ENCODE measurements around the gene ZNF213.
"Not testable (repeated sequence)": the region's sequence is repeated elsewhere in the genome, so short reads cannot be mapped to it uniquely, and the experiment has no call there.

Gene ZNF213

GRCh38 chr16:3129137-3130131, 5.4 kb upstream of the ZNF213 start:
- DNase-seq, result no peak

GRCh38 chr16:3131755-3132377, 3.0 kb upstream of the ZNF213 start:
- DNase-seq, result no peak

GRCh38 chr16:3133844-3134243, 985 bp upstream of the ZNF213 start:
- DNase-seq, result no peak

- DNase-seq, result no peak
Observed at GRCh38 chr16:3135126-3135715, 392 bp downstream of the ZNF213 start.

- no peak for DNase-seq
Observed at GRCh38 chr16:3137267-3137666, 2.4 kb downstream of the ZNF213 start.

- no peak for DNase-seq
Observed at GRCh38 chr16:3138342-3138741, 3.5 kb downstream of the ZNF213 start.

- DNase-seq, result no peak
Observed at GRCh38 chr16:3138823-3139426, 4.1 kb downstream of the ZNF213 start.

- DNase-seq, result not testable (repeated sequence)
Observed at GRCh38 chr16:3139561-3139960, 4.7 kb downstream of the ZNF213 start.

GRCh38 chr16:3140603-3141427, 6.0 kb downstream of the ZNF213 start:
- no peak for DNase-seq

GRCh38 chr16:3141781-3142311, 7.0 kb downstream of the ZNF213 start:
- DNase-seq, result no peak

- DNase-seq, result no peak
Observed at GRCh38 chr16:3142327-3142726, 7.5 kb downstream of the ZNF213 start.

GRCh38 chr16:3142770-3143169, 7.9 kb downstream of the ZNF213 start:
- DNase-seq, result no peak

- no peak for DNase-seq
Observed at GRCh38 chr16:3143189-3143588, 8.4 kb downstream of the ZNF213 start.

GRCh38 chr16:3143598-3144320, 8.9 kb downstream of the ZNF213 start:
- DNase-seq, result no peak

- DNase-seq, result no peak
Observed at GRCh38 chr16:3144321-3144983, 9.6 kb downstream of the ZNF213 start.

- no peak for DNase-seq
Observed at GRCh38 chr16:3145151-3145550, 10.3 kb downstream of the ZNF213 start.

- DNase-seq, result no peak
Observed at GRCh38 chr16:3145660-3146059, 10.8 kb downstream of the ZNF213 start.

- no peak for DNase-seq
Observed at GRCh38 chr16:3147046-3147756, 12.4 kb downstream of the ZNF213 start.

GRCh38 chr16:3147757-3148104, 12.9 kb downstream of the ZNF213 start:
- DNase-seq, result no peak

All from activated gamma-delta T cell (primary cell).